NCI-H748 (cell line): Measurements from ENCODE around the gene PRDM15.

ENCODE experiments used
- DNase-seq: peaks from one replicate; lab custom pipeline; 2025; ENCODE audit not compliant: unreplicated experiment; lab: John Stamatoyannopoulos, UW

PRDM15 gene, protein sequence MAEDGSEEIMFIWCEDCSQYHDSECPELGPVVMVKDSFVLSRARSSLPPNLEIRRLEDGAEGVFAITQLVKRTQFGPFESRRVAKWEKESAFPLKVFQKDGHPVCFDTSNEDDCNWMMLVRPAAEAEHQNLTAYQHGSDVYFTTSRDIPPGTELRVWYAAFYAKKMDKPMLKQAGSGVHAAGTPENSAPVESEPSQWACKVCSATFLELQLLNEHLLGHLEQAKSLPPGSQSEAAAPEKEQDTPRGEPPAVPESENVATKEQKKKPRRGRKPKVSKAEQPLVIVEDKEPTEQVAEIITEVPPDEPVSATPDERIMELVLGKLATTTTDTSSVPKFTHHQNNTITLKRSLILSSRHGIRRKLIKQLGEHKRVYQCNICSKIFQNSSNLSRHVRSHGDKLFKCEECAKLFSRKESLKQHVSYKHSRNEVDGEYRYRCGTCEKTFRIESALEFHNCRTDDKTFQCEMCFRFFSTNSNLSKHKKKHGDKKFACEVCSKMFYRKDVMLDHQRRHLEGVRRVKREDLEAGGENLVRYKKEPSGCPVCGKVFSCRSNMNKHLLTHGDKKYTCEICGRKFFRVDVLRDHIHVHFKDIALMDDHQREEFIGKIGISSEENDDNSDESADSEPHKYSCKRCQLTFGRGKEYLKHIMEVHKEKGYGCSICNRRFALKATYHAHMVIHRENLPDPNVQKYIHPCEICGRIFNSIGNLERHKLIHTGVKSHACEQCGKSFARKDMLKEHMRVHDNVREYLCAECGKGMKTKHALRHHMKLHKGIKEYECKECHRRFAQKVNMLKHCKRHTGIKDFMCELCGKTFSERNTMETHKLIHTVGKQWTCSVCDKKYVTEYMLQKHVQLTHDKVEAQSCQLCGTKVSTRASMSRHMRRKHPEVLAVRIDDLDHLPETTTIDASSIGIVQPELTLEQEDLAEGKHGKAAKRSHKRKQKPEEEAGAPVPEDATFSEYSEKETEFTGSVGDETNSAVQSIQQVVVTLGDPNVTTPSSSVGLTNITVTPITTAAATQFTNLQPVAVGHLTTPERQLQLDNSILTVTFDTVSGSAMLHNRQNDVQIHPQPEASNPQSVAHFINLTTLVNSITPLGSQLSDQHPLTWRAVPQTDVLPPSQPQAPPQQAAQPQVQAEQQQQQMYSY

DNA sequence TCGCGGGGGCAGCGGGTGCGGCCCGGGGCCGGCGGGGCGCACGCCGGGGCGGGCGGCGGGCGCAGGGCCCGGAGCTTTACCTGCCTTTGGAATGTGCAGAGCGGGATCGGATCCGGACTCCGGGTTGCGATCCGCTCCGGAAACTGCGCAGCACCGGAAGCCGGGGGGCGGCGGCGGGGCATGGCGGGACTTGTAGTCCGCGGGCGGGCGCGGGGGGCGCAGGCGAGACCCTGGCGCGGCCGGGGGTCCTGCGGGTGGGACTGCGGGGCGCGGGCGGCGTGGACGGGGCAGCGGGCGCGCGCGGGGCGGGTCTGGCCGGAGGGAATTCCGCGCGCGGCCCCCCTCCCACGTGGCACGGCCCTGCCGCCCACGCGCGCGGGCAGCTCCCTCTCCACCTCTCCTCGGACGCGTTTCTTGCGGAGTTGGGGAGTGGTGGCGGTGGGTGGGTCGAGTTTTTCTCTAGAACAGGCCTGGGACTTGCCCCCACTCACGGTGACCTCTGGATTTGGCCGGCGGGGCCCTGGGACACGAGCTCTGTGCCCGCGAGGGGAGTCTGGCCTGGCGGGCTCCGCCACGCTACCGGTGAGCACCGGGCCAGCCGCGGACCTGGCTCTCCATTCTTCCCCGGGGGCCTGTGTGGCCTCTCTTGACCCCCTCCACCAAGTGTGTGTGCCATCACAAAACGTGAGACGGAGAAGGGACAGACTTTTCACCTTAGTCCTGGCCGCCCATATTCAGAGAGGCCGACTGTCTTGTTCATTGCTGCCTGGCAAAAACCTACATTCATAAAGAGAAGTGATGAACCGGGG is at the start of gene PRDM15:
TSS of gene PRDM15 (minus strand) at position 155 of the 809 bp plus-strand sequence. CDS start 18,981 bp downstream, outside the sequence.
- DNase-seq, result peak; percentile 80

DNA sequence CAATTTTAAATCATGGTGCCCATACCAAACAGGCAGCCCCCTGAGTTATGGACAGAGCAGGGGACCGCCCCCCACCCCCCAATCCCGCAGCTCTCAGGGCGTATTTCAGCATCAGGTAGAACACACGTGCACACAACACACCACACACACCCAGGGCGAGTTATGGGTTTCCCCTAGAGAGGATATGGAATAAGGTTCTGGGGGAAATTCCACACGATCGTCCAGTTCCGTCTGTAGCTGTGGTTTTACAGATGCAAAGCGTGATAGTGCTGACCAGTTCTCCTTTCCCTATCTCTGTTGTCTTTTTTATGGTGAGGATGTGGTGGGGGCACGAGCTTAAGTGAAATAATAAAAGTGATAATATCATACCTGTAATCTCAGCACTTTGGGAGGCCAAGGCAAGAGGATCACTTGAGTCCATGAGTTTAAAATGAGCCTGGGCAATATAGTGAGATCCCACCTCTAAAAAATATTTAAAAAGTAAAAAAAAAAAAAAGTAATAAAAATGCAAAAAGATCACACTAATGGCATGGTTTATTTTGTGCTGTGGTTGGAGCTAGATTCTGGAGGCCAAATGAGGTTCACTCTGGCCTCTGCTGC is 49.6 kb upstream of the PRDM15 start:
- no peak for DNase-seq

DNA sequence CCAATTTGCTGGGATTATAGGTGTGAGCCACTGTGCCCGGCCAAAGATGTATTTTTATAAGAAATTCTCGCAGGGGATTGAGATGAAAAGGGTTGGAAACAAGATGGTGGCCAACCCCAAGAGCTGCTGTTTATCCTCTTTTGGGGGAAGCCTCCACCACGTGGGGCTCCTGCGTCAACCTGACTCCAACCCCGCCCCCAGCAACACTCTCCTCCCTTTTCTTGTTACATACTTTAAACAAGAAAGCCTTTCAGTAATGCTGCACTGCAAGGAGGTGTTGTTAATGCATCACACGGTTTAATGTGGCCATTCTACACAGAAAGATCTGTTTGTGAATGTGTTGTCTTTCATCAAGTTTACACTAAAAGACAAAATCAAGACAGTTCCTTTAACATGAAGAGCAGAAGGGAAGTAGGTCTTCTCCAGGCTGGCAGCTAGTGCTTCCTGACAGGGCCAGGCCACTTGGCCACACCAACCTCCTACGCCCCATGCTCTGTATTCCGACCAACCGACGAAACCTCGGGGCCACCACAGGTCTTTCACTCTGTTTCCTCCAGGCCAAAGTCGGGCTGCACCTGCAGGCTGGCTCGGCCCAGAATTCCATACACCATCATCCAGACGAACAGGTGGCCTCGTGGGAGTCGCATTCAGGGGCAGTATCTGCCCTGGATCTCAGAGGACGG is 48.7 kb upstream of the PRDM15 start:
- DNase-seq, result no peak

DNA sequence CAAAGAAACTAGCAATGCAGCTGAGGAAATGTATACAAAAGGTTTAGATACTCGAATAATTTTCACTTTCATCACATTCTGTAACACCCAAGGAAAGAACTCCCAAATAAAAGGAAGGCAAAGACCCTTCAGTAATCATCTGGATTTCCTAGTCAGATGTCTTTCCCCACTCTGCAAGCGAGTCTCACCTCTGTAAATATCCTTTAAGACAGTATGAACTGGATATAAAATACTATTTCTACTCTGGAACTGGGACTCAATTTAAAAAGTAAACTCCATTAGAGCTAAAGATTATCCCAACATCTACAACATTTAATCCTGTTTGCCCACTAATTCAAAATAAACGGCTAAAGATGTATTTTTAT is 47.6 kb upstream of the PRDM15 start:
- DNase-seq, result no peak

DNA sequence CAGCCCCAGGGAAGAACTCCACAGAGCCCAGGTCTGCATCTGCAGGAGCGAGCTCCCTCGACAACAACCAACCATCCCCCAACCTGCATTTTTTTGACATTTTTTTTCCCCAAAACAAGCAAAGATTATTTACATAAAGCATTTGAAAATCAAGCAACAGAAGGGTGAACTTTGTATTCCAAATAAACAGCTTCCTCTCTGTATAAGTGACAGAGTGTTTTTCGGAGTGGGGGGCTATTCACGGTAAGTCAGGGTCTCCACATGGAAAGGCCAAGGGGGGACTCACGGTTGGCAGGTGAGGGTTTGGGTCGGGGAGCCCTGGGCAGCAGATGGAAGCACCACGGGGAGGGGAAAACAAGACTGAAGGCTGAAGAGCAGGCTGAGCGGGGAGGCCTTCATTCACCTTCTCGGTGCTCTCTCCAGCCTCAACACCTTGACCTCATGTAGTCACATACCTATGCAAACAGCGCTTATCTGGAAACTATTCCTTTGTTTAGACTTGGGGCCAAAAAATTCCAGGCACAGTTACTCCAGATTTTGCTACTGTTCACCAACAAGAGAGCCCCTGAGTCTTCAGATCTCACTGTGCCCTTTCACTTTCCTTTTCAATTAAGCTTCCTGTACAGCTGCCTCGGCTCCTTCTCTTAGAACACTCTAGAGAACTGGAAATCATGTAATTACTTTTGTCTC is 47.1 kb upstream of the PRDM15 start:
- no peak for DNase-seq

DNA sequence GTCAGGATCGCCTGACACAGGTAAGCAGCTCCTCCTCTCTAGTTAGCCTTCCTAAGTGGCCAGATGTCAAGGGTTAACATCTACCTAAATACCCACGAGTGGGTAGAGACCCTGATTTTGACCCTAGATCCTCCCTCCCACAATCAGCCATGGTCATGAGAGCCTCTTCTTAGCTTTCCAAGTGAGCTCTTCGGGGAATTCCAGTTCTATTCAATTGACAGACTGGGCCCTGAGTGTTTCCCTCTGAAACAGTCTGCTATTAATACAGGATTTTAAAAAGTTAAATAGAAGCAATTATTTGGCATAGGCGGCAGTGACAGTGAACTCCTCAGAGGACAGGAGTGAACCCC is 46.6 kb upstream of the PRDM15 start:
- no peak for DNase-seq

DNA sequence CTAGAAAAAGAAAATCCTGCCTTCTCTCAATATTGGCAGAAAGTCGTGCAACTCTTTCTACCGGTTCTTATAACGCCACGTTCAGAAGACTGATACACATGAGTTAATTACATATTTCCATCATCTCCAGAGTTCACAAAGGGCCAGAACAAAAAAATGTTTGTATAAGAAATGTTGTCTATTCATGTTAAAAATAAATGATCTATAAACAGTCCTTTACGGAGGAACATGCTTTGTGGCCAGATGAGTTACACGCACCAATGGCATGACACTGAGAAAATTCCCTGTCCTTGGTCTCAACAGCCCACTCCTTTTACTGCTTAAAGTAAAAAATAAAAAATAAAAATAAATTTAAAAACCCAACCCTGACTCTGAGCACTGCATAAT is 45.2 kb upstream of the PRDM15 start:
- DNase-seq, result no peak

DNA sequence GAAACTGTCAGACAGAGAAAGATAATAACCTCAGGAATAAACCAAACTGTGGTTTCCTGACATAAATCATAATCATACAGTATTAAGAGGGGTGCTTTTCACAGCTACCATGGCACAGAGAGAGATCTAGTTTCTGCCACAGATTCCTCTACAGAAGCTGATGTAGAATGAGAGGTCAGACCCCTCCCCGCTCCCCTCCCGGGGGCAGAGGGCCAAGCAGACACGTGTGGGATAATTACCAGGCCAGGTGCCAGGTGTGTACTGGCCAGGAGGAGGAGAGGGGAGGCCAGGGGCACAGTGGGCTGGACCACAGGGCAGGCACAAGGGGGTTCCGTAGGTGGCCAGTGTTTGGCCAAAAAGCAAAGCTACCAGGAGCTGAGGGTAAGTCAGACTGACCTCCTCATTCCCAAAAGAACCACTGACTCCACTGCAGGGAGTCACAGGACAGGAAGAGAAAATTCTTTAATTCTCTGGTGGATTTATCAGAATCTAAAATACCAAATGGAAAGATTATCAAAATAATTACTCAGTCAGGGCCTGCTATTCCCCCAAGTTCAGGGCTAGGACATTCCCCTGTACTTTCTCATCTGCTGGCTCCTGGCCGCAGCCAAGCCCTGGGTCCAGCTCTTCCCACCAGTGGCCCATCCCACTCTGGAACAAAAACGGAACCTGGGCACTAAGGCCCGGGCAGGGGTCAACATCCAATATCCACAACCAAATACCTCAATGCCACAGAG is 44.7 kb upstream of the PRDM15 start:
- DNase-seq, result no peak

DNA sequence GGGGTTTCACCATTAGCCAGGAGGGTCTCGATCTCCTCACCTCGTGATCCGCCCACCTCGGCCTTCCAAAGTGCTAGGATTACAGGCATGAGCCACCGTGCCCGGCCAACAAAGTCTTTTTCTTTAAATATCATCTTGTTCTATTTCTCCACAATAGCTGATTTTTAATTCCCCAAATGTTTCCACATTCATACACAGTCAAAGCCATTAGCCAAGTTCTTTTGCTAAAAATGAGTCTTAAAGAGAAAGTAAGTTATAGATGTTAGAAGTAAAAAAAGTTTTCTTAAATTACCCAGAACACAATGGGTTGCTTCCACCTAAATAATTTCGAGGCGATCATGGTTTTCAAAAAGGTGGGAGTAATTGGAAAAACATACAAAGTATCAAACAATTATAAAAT is 44.0 kb upstream of the PRDM15 start:
- no peak for DNase-seq

DNA sequence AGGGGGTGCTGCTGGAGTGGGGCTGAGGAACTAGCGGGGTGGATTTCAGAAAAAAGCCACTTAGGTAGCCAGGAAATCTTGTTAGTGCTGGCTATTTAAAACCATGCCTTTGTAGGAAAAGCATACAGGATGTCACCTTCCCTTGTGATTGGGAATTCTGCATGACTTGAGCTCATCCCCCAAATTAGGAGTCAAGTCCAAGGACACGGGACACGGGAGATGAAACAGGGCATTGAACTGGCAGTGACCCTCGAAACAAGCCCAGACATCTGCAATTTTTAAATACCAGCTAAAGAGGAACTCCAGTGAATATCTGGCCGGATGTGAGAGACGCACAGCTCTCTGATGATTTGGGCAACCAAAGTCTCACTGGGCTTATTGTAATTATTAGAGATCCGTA is 41.9 kb upstream of the PRDM15 start:
- DNase-seq, result no peak

DNA sequence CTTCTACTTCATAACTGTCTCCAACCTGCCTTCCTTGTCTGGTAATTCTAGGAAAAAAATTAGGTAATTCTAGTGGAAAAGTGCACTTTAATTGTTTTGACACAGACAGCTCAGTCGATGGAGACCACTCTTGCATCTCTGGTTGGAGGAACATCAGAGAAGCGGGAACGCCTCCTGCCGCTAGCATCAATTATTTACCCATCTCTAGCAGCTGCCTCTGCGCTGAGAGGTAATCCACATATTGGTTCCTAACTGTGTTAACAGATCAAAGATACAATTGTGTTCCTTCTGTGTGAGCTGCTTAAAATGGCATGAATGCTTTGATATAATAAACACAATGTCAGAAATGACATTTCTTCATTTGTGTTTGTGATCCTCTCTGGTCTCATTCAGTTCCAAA is 41.3 kb upstream of the PRDM15 start:
- DNase-seq, result peak; percentile 40

DNA sequence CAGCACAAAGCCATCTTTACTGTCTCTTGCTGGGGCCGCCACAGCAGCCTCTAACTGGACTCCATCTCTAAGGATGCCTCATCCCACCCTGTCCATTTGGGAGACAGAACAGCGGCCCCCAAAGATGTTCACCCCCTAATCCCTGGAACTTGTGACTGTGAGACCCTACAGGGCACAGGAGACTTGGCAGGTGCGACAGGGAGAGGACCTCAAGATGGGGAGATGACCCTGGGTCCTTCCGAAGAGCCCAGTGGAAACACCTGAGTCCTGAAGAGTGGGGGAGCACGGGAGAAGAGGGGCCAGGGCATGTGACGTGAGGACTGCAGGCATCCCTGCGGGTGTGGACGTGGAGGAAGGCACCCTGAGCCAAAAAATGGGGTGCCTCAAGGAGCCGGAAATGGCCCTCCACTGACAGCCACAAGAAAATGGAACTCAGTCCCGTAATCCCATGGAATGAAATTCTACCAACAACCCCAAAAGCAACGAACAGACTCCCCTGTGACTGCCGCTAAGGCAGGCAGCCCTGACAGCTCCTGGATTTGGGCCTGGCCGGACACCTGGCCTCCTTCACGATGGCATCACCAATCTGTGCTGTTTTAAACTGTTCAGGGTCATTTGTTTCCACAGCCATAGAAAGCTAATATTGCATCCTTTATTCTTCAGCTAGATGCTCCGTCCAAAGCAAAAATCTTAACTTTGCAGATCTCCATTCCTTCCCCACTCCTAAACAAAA is 40.7 kb upstream of the PRDM15 start:
- no peak for DNase-seq

DNA sequence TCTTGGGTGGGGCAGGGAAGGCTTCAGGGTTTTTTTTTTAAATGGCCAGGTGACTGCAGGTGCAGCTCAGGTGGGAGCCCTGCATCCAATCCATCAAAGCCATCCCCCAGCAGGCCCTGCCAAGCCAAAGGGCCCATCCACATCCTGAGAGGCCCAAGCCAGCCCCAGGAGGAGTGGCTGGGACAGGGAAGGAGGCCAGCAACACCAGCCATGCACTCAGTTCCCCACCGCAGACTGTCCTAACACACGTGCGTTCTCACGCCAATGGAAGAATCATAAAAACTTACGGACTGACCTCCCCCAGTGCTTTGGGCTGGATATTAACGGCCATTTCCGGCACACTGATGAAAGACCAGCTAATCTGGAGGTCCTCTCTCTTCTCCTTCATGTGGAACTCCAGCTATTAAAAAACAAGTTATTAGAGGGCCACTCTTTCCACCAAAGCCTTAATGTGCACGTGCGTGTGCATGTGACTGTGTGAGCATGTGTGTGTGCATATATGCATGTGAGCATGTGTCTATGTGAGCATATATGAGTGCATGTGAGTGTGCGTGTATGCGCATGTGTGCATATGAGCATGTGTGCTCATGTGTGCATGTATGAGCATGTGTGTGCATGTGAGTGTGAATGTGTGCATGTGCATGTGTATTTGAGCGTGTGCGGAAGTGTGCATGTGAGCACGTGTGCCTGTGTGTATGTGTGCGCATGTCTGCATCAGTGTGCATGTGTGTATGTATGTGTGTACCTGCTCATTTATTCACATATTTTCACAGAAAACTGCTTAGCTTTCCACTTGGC is 39.6 kb upstream of the PRDM15 start:
- DNase-seq, result no peak

DNA sequence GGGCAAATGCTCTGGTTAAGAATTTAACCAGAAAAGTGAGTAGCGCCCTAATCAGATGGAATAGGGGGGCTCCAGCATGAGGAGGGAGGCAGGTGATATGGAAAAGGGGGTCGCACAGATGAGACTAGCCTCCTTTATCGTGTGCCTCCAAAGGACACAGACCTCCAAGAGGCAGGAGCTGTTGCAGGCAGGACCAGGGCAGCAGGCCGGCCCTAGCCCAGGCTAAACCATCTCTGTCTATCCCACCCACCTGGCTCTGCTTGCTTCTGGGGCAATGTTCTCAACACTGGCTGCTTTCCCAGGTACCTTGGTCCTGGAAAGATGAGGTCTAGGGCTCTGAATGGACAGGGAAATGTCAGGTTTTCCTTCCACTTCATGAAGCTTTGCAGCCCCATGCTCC is 38.4 kb upstream of the PRDM15 start:
- no peak for DNase-seq

DNA sequence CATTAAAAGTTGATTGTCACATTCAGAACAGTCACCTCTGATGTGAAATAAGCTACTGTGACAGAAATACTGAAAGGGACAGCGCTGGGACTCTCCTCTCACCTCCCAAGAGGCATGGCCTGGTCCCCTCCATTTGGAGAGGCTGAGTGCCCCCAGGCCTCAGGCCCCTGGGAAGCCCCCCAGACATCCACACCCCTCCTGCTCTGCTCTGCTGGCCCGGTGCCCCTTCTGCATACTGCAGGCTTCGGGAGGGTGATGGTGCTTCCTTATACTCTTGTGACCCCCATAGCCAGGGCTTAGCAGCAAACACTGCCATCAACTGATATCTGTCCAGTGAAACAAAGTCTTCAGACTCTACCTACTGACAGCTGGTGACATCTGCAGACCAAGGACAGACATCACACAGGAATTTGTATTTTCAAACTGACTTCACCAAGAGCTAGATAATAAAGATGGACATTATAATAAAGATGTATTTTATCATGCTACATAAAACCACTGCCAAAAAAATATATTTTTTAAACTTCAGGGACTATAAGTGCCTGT is 37.8 kb upstream of the PRDM15 start:
- no peak for DNase-seq

DNA sequence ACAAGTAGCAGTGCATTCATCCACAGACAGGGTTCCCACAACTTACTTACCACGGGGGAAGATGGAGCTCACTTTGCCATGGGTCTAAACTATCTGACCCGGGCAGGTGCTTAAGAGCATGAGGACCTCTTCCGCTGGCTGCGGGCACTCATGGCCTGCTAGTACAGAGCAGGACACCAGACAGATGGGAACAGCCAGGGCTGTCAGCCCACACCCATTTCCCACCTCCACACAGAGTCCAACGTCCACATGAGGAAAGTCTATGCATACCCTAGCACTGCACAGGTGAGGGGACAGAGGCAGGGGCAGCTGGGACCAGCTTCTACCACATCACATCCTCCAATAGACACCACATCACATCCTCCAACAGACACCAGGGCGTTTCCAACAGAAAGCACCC is 35.8 kb upstream of the PRDM15 start:
- DNase-seq, result no peak

DNA sequence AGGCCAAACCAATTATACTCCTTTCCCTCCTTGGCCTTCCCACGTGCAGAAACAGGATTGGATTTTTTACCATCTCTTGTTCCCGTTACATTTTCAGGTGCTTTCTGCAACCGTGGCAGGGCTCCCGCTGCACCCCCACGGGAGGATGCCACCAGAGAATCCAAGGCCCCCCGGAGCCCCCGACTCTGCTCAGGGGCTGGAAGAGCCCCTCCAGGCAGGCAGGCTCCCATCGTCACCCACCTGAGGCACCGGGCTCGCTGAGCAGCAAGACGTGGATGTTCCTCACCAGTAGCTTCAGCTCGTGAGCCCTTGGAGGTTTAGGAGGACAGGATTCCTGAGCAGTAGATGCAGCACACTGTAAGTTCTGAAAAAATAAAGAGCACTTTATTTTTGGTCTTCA is 35.2 kb upstream of the PRDM15 start:
- no peak for DNase-seq
